Measurements from ENCODE around the gene NEGR1. TPM values are rescaled to one million over a fixed set of nuclear protein-coding genes. Genes with fewer than 3 reads are reported as not detected.

NEGR1 gene
- total and polyA plus RNA-seq, 11 donors = 1.7 to 11.3 (median 6.8) TPM

- WGBS, 4 donors = 72 to 76% (median 74%) methylated on average over 3 of the region's 3 CpGs
- no peaks in the 10 kb centered on the region for H3K9me3 ChIP-seq
- H3K4me3 ChIP-seq = no peak overlapping the region
- intact Hi-C loops (cut with DNase I) = no loop called here
- no peak overlapping the region for H3K27ac ChIP-seq
- TF ChIP-seq POLR2A (IDR thresholded peaks at IDR 0.05) (no peak), CTCF (IDR thresholded peaks at IDR 0.05) (no peak)
- H3K27me3 ChIP-seq = no peaks in the 10 kb centered on the region
- no peaks in the 10 kb centered on the region for H3K36me3 ChIP-seq
- ATAC-seq (no peak), DNase-seq (no peak)
- H3K4me1 ChIP-seq = peaks cover 0 to 18% (median 0%) of the 10 kb centered on the region in 12 donors
Measured at GRCh38 chr1:71417421-71417820, 864.9 kb downstream of the NEGR1 start.

GRCh38 chr1:71414179-71414578, 868.2 kb downstream of the NEGR1 start:
- H3K27me3 ChIP-seq = no peaks in the 10 kb centered on the region
- ATAC-seq = no peak

GRCh38 chr1:71413441-71414175, 868.7 kb downstream of the NEGR1 start:
- intact Hi-C loops (cut with DNase I) = no loop called here
- 42 to 51% (median 47%) methylated on average over 3 of the region's 3 CpGs for WGBS, 4 donors
- H3K9me3 ChIP-seq = no peaks in the 10 kb centered on the region
- DNase-seq = no peak
- no peaks in the 10 kb centered on the region for H3K36me3 ChIP-seq
- no peak for TF ChIP-seq POLR2A (IDR thresholded peaks at IDR 0.05)
- TF ChIP-seq CTCF (IDR thresholded peaks at IDR 0.05) = no peak
- H3K4me3 ChIP-seq = no peak overlapping the region
- peaks cover 0 to 18% (median 0%) of the 10 kb centered on the region in 12 donors for H3K4me1 ChIP-seq
- no peaks in the 10 kb centered on the region for H3K27me3 ChIP-seq
- no peak for ATAC-seq
- H3K27ac ChIP-seq = peak overlapping the region in 1 of 12 donors; percentile 42

More at GRCh38 chr1:71414179-71414578, 868.2 kb downstream of the NEGR1 start:
- 32 to 53% (median 39%) methylated on average over 2 of the region's 2 CpGs for WGBS, 4 donors
- H3K9me3 ChIP-seq = no peaks in the 10 kb centered on the region
- H3K36me3 ChIP-seq = no peaks in the 10 kb centered on the region
- no peak overlapping the region for H3K4me3 ChIP-seq
- DNase-seq = no peak
- no peak for TF ChIP-seq POLR2A (IDR thresholded peaks at IDR 0.05)
- no peak for TF ChIP-seq CTCF (IDR thresholded peaks at IDR 0.05)
- H3K27ac ChIP-seq = peak overlapping the region in 1 of 12 donors; percentile 23
- H3K4me1 ChIP-seq = peaks cover 0 to 18% (median 0%) of the 10 kb centered on the region in 12 donors
- intact Hi-C loops (cut with DNase I) = no loop called here

GRCh38 chr1:71400050-71400449, 882.3 kb downstream of the NEGR1 start:
- TF ChIP-seq CTCF (IDR thresholded peaks at IDR 0.05) = no peak
- TF ChIP-seq POLR2A (IDR thresholded peaks at IDR 0.05) = no peak
- intact Hi-C loops (cut with DNase I) = no loop called here

More at GRCh38 chr1:71400050-71400449, 882.3 kb downstream of the NEGR1 start:
- H3K36me3 ChIP-seq = no peaks in the 10 kb centered on the region
- H3K27ac ChIP-seq = no peak overlapping the region
- H3K4me3 ChIP-seq = no peak overlapping the region
- ATAC-seq (no peak), DNase-seq (no peak)
- H3K27me3 ChIP-seq = no peaks in the 10 kb centered on the region
- H3K9me3 ChIP-seq = no peaks in the 10 kb centered on the region
- H3K4me1 ChIP-seq = no peaks in the 10 kb centered on the region

Data from heart left ventricle (tissue), 16 donors.